A673 (cell line): ENCODE results near the gene RBFOX2.

Experiments
- CTCF ChIP-seq: fragments of 300-800, 200-600 bp; sonication (generic); conservative IDR thresholded peaks from 2 replicates; pipeline ENCODE4 v1.5.1; 2017; ENCODE audit warnings: low read depth, mild to moderate bottlenecking, antibody characterized with exemption, low read length, moderate library complexity, mixed read lengths
- EZH2 ChIP-seq: fragments of 200-600 bp; sonication (generic); IDR thresholded peaks from 2 replicates; pipeline ENCODE4 v1.6.1; 2017; ENCODE audit warnings: borderline replicate concordance, low read depth, mild to moderate bottlenecking, mixed read lengths, antibody characterized with exemption, low read length; ENCODE audit not compliant: poor library complexity, severe bottlenecking

DNA sequence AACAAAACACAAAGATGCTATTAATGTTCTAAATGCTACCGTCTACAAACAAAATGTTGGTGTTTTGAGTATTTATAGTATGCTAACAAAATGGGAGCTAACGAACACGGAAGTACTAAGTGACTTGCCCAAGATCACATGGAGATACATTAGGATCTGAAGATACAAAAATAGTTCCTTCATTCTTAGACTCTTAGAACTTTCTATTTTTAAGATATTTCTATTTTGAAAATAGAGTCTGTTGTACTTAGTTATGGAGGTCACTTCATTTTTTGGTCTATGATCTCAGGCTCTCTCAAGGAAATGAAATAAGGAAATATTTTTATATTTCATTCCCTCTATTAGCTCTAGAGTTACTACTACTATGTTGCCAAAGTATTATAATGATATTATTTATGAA lies 246.7 kb downstream of the RBFOX2 start:
- no peak for TF ChIP-seq CTCF
- no peak for TF ChIP-seq EZH2
